Esophagus squamous epithelium (tissue), 4 donors: ENCODE measurements around the gene OPN3.

Experiments used
- POLR2A ChIP-seq, 4 donors: fragments of 450-650 bp; IDR thresholded peaks; one replicate each; pipeline ENCODE4 v1.6.1; 2017; ENCODE audit warnings: antibody characterized with exemption in 4 of 4, mild to moderate bottlenecking in 4 of 4, moderate library complexity in 3 of 4
- TF ChIP-seq, protein P1 (sequence below), 6 experiments: fragments of 450-650 bp in 4 of 6; fragments of 200-600 bp in 2 of 6; sonication (generic) in 2 of 6; IDR thresholded peaks; one replicate each; pipeline ENCODE4 v1.5.1; 2016 to 2019; ENCODE audit warnings: antibody characterized with exemption in 6 of 6, mild to moderate bottlenecking in 4 of 6, moderate library complexity in 4 of 6

DNA sequence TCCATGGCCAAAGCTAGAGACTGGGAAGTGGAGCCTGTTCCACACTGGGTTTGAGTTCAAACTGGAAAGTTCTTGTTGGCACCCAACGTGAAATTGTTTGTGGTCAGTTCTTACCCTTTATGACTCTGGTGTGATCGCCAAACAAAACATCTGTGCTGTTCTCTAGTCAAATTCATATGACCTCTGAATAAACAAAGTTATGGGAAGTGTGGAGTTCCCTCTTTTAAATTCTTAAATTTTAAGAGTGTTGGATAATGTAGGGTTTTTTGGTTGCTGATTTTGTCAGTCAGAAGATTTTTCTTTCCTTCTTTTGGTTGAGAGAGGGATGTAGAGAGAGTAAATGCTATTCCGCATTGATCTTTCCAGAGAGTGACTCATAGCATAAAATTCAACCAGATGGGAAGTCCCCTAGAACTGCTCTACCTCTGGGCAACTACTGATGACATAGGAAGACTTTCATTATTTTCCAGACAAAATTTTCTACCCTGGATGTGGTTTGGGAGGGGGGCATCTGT is 36.4 kb downstream of the OPN3 start:
- no peak for TF ChIP-seq POLR2A (IDR thresholded peaks at IDR 0.05)
- TF ChIP-seq, protein P1, sequence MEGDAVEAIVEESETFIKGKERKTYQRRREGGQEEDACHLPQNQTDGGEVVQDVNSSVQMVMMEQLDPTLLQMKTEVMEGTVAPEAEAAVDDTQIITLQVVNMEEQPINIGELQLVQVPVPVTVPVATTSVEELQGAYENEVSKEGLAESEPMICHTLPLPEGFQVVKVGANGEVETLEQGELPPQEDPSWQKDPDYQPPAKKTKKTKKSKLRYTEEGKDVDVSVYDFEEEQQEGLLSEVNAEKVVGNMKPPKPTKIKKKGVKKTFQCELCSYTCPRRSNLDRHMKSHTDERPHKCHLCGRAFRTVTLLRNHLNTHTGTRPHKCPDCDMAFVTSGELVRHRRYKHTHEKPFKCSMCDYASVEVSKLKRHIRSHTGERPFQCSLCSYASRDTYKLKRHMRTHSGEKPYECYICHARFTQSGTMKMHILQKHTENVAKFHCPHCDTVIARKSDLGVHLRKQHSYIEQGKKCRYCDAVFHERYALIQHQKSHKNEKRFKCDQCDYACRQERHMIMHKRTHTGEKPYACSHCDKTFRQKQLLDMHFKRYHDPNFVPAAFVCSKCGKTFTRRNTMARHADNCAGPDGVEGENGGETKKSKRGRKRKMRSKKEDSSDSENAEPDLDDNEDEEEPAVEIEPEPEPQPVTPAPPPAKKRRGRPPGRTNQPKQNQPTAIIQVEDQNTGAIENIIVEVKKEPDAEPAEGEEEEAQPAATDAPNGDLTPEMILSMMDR (IDR thresholded peaks at IDR 0.05): no peak
